NCI-H2196 treated with DMSO at 0.1 percent for 48 hours (cell line): Measurements from ENCODE around the gene GLI3.

Experiments
- DNase-seq: peaks from one replicate; lab custom pipeline; 2025; ENCODE audit not compliant: unreplicated experiment; lab: John Stamatoyannopoulos, UW

The GLI3 gene

DNA sequence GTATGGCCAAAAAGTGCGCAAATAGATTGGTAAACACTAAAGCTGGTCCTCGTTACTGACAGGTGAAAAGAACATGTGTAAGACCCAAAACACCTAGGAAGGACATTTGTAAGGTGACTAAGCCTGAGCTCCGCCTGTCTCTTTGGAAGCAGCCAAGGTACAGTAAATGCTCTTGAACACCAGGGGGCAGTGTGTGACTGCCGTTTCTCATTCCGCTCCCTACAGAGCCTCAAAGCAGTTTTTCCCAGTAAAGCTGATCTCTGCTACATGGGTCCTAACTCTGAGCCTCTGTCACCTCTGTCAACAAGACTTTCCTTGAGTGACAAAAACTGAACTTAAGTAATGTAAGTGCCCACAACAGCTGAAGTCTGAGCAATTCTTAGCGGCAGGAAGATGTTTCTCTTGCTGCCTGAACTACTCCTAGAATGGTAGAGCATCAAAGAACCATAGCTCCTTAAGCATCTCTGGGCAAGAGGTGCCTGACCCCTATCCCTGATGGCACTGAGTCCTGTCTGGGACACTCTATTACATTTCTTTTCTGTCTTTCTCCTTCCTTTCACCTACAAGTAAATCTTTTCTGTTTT, 296.2 kb downstream of the GLI3 start:
- peak; percentile 27 for DNase-seq

DNA sequence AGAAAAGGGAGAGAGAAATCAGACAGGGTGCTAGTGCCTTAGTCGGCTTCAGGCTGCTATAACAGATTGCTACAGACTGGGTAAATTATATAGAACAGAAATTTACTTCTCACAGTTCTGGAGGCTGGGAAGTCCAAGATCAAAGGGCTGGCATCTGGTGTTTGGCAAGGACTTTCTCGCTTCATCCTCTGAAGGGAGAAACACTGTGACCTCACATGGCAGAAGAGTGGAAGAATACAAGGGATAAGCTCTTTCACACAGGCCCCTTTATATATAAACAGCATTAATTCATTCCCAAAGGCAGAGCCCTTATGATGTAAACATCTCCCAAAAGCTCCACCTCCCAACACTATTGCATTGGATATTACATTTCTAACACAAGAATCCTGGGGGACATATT, 298.6 kb downstream of the GLI3 start:
- DNase-seq: no peak

DNA sequence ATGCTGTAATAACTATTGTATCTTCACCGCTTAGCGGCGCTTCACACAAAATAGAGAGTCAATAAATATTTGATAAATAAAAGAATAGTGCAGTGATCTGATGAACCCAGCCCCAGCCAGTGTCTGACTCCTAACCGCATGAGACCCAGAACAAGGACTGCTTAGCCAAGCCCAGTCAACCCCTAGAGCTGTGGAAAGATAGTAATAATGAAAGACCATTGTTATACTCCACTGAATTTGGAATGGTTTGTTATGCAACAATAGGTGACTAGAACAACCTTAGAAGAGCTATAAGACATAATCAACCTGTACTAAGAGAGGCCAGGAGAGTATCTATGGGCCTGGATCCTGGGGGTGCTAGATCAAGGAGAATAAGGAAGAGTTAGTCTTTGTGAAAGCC, 303.6 kb downstream of the GLI3 start:
- DNase-seq: no peak

DNA sequence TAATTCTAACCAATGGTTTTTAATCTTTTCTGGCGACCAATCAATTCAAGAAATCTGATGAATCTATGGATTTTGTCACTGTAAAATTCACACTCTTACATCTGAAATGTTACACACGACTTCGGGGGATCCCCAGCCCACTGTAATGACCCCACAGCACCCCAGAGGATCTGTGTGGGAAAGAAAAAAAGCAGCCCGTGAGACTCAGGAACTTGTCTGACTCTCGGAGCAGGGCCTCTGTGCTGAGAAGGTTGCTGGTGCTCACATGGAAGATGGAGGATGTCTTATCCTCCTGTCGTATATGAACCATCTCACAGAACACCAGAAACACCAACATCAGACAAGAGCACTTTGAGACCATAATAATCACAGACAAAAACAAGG, 305.8 kb downstream of the GLI3 start:
- no peak for DNase-seq

DNA sequence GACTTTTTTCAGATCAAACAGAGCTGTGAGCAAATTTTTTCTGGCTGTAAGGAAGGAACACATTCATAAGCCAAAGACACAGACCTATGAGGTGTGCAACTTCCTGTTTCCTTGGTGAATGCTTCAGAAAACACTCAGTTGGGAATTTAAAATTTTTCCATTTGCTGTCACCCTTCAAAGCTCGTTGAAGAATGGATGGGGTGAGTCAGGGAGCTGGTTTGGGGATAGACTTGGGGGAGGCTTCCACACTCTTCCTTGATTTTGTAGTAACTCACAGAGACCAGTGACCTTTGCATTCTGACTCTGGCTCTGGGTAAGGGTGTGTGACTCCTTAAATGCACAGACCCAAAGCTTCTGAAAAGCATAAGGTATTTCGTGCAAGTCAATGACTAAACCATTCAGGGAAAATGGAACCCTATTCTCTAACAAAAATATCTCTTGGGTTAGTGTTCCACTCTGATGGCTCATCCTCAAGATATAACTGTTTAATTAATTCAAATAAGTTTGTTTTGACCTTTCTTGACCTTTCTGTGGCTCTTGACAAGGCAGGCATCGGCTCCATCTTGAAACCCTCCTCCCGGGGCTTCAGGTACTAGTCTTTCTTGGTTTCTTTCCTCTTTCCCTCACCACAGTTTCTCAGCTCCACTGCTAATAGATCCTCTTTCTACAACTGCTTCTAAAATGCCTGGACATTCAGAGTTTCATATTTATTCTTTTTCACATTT, 306.3 kb downstream of the GLI3 start:
- DNase-seq: no peak

DNA sequence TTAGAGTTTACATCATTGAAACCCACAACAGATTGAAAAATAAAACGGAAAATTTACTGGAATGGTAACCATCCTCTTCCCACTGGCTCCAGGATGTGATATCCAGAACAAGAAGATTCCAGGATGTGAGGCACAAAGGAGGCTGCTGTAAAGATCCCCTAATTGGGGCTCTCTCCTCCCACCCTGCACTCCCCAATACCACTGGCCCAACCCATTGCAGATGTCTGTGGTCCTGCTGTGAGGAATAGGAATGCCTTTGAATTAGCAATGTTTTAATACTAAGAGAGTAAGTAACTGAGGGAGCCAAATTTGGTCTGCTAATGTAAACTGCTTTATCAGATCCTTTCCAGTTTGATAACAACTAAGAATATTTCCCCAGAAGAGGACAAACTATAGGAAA, 308.2 kb downstream of the GLI3 start:
- DNase-seq: no peak

DNA sequence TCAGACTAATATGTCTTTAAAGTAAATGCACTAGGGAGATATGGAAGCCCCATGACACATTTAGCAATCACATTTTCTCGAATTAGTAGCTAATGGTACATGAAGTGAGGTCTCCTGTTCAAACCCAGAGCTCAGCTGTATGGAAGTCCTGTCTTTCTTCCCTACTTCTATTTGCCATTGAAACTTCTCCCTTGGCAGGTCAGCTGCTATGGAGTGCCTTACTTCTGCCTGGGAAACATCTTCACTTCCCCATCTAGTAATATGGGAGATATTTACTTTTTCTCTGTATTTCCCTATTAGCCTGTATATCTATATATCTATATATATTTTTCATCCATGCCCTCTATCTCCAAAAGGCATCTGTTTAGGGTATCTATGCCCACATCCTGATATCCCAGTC, 308.8 kb downstream of the GLI3 start:
- no peak for DNase-seq

DNA sequence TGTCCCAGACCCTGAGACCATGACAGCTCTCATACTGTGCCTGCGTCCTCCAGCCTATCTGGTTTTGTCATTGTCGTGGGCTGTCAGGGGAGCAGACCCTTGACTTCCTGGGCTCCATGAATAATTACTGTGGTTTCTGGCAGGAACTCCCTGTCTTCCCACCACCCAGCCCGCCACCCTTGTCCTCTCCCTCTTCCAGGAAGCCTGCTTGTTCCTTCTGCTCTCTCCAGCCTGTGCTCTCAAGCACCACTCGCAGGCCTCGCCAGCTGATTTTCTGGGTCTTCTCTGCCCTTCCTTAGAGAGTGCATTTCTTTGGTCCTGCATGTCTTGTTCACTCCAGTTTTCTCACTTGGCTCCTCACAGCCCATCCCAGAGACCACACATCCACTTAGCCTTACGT, 309.6 kb downstream of the GLI3 start:
- DNase-seq: no peak

DNA sequence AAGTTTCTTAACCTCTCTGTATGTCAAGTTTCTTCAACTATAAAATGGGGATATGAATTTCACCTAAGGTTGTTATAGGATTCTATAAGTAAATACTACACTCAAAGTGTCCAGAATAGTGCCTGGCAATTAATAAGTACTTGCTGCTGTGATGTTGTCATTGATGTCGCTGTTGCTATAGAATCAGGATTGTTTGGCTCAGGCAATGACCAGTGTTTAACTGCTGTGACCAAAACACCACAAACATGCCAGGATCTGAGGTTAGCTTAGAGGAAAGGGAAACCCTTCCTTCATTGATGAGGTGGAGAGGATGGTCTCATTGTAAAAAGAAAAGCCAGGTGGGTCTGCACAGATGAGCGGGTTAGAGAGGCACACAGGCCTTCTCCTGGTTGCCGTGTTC, 311.1 kb downstream of the GLI3 start:
- DNase-seq: no peak

DNA sequence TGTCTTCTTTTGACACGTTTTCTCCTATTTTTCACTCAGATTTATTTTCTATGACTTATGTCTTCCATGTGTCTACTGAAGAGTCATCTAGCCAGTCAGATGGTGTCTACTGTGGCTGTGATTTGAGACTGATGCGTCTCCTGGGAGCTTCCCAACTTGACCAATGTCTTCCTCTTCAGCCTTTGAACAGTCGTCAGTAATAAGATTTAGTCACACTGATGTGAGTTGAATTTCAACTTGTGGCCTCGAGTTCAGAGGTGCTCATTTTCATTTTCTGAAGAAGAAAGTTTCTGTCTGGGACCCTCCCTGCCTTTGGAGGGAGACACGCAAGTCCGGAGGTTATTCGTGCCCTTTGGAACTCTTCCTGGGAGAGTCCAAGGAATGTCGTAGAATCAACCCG, 312.2 kb downstream of the GLI3 start:
- no peak for DNase-seq

DNA sequence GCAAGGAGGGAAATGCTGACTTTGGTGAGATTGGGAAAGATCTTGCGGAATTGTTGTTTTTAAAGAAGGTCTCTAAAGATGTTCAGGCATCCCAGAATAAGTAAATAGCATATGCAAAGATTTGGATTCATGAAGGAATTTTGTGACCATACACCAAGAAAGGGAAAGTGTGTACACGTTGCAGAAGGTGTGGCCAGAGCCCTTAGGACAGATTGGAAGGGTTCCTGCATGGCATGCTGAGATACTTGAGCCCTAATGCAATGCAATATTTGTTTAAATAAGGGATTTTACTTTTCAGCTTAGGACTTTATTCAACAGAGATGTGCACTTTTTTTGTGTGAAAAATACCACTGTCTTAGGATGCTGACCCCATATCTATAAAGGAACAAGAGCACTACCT, 314.6 kb downstream of the GLI3 start:
- no peak for DNase-seq

DNA sequence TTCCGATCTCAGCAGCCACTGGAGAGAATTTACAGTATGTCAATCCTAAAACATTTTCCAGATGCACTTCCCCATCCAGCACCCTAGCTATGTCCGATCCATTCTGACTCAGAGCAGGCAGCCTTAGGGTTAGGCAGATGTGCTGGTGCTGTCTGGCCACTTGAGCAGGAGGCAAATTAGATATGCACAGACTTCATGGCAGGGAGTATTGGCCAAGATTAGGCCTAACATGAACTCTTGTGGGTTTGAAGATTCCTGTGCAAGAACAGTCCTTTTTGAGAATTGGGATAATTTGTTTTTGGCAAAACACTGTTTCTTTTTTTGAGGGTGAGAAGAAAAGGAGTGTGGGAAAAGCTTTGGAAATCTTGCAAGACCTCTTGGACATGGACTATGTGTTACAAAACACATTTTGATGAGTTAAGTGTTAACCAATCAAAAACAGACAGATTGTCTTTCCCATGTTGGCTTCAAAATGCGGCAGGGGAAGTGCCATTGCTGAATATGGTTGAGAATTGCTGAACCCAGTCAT, 315.5 kb downstream of the GLI3 start:
- DNase-seq: no peak

DNA sequence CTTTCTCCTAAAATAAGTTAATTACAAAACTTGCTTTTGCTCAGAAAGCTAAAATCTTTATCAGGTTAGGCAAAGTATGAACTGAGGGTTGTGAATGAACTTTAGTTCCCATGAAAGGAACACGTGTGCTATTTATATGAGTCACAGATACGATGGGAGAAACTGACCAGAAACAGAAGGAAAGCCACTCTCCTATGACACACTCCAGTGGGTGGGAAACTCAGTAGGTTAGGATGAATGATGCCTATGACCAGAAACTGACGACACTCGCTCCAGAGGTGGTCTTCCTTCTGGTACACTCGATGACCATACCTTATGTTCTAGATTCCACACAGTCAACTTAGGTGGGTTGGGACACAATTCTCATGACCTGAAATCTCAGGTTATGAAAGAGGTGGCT, 318.4 kb downstream of the GLI3 start:
- DNase-seq: no peak

DNA sequence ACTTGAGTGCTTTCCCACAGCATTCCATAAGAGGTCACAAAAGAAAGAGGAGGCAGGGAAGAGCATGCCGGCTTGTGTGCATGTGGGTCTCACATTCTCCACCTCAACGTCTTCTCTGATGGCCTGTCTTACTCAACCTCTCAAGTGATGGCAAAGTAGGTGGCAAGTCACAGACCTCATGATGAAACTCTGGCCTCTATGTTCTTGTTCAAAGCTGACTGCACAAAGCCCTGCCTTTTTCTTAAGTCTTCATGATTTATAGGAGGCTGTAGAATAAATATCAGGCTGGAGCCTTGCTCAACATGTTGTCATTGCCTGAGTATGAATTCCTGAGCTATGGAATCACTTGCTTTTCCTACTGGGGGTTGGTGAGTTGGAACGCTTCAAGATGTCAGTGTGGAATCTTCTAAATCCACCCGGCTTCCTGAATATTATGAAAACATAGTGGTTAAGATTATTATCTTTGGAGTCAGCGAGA, 320.5 kb downstream of the GLI3 start:
- no peak for DNase-seq

DNA sequence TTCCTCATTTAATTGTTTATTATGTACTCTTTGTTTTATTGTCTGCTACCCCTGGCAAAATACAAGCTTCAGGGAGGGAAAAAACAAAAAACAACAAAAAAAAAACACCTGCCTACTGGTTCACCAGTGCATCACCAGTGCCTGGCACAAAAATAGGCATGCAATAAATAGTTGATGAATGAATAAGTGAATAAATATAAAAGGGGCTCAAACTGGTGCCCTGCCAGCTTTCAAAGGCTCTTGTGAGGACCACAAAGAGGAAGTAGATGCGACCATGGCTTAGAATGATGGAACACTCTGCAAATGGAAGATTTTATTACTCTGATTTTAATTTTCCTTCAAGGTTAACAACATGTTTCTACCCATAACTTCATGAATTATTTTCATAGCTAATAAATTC, 321.1 kb downstream of the GLI3 start:
- no peak for DNase-seq

DNA sequence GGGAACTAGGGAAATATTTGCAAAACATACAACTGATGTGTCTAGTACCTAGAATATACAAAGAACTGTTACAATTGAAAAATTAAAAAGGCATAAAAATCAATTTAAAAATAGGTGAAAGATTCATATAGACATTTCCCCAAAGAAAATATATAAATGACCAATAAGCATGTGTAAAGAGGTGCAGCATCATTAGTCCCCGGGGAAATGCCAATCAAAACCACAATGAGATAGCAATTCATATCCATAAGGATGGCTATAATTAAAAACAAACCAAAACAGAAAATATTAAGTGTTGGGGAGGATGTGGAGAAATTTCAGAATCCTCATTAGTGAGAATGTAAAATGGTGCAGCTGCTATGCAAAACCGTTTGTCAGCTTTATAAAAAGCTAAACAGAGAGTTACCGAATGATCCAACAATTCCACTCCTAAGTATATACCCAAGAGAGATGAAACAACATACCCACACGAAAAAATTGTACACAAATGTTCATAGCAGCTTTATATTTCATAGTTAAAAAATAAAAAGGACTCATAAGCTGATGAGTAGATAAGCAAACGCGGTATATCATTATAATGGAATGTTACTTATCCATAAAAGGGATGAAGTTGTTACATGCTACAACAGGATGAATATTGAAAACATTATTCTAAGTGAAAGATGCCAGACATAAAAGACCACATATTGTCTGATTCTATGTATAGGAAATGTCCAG, 324.0 kb downstream of the GLI3 start:
- DNase-seq: no peak

DNA sequence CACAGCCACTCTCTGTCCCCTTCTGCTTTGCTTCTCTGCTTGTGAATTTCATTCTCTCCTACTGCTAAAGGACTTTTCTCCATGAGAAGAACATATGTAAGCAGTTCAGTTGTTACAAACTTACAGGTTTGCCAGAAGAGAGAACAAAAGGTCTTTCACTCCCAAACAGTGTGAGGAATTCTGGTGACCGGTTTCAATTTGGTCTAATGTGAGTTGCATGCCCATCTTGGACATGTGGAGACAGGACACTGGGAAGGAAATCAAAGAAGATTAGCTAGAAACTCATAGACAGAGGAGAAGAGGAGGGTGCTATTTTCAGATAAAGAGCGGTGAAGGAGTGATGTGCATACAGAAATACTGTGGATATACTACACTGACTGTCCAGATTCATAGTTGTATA, 324.6 kb downstream of the GLI3 start:
- no peak for DNase-seq

DNA sequence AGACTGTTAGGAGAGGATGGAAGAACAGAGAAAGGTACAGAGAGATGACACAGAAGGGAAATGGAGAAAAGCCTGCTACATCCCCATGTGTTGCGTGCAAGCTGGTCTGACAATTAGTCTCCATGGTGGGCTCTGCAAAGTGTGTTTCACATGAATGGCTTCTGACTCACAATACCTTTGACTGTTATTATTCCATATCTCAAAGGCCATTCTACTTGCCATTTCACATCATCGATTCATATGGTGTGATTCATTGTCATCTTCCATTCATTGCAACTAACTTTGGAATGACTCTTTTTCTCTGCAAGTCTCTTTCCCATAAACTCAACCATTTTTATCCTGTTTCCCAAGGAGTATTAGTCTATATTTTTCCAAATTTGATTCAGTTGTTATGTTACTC, 325.2 kb downstream of the GLI3 start:
- DNase-seq: no peak
